Right lobe of liver (tissue), 6 donors: ENCODE measurements around the gene FLYWCH2. TPM values are rescaled to one million over a fixed set of nuclear protein-coding genes. Genes with fewer than 3 reads are reported as not detected.

Source experiments
- ATAC-seq, 4 donors: fragments of 200-7000 bp; cut with Tn5 transposase; one replicate each; pipeline ENCODE4 v1.9.1; 2020; ENCODE audit warnings: mild to moderate bottlenecking in 4 of 4, moderate library complexity in 4 of 4
- DNase-seq, 3 donors: peaks; one replicate each; pipeline ENCODE4 v3.0.0-alpha.2; 2020
- H3K27ac ChIP-seq, 3 donors: fragments of 200-600 bp; one replicate each; pipeline ENCODE4 v1.8.0; 2022
- H3K27me3 ChIP-seq, 2 donors: fragments of 200-600 bp; one replicate each; pipeline ENCODE4 v1.8.0; 2022
- H3K36me3 ChIP-seq, 4 donors: fragments of 200-600 bp; sonication (generic) in 1 of 4; one replicate each; pipeline versions ENCODE4 v1.5.1 to v1.8.0; 2017 to 2022; ENCODE audit warnings: control low read depth in 1 of 4
- H3K4me1 ChIP-seq, 4 donors: fragments of 200-600 bp; sonication (generic) in 1 of 4; one replicate each; pipeline versions ENCODE4 v1.5.1 to v1.8.0; 2017 to 2022; ENCODE audit warnings: control low read depth in 1 of 4
- H3K4me3 ChIP-seq, 3 donors: fragments of 200-600 bp; one replicate each; pipeline ENCODE4 v1.8.0; 2022
- H3K9me3 ChIP-seq, 4 donors: fragments of 200-600 bp; sonication (generic) in 1 of 4; one replicate each; pipeline versions ENCODE4 v1.5.1 to v1.8.0; 2017 to 2022; ENCODE audit warnings: control low read depth in 1 of 4
- POLR2A ChIP-seq: fragments of 450-650 bp; IDR thresholded peaks from one replicate; pipeline ENCODE4 v1.6.1; 2017; ENCODE audit warnings: antibody characterized with exemption, mild to moderate bottlenecking
- WGBS: methylation state at CpG from one replicate; pipeline ENCODE4 v1.1.6; 2018; ENCODE audit warnings: low coverage, low lambda C conversion rate; ENCODE audit not compliant: insufficient coverage; ENCODE audit errors: missing lambda C conversion rate; 5-methylcytosine and 5-hydroxymethylcytosine counted together
- intact Hi-C, 2 donors: fragments of 100-400 bp; cut with DNase I; formaldehyde crosslinking; loops; one replicate each; pipeline versions ENCODE4 v1.11.2 to v1.14.1; 2022
- total RNA-seq, 6 experiments: library from RNA; depleted of rRNA in 2 of 6; stranded (reverse); fragments of >200 nt in 2 of 6; fragmentation: NEBNext Ultra II Directional in 3 of 6; extraction: Animal tissue kit (Norgen Biotek cat#: 25700) in 3 of 6; gene quantifications; one replicate each; pipeline versions ENCODE4 v1.1.0 to v1.2.4, GENCODE V29; 2016 to 2023
- TF ChIP-seq, protein P1 (sequence below), 4 donors: fragments of 200-600 bp in 3 of 4; fragments of 450-650 bp in 1 of 4; IDR thresholded peaks; one replicate each; pipeline versions ENCODE4 v1.5.1 to v1.8.0; 2016 to 2022; ENCODE audit warnings: antibody characterized with exemption in 4 of 4, mild to moderate bottlenecking in 2 of 4
- donor health status: DM: no; HTN: yes; CAD: no.
- donor health status: DM: no; HTN: no; CAD: no.
- donor health status: DM: no; HTN: no; CAD: no.
- donor health status: DM: no; HTN: yes; CAD: no.
- donor health status: DM: no; HTN: yes; CAD: no.

FLYWCH2 gene
- total RNA-seq, 6 experiments from 2014 or later = 3.6 to 18.9 (median 5.6) TPM

DNA sequence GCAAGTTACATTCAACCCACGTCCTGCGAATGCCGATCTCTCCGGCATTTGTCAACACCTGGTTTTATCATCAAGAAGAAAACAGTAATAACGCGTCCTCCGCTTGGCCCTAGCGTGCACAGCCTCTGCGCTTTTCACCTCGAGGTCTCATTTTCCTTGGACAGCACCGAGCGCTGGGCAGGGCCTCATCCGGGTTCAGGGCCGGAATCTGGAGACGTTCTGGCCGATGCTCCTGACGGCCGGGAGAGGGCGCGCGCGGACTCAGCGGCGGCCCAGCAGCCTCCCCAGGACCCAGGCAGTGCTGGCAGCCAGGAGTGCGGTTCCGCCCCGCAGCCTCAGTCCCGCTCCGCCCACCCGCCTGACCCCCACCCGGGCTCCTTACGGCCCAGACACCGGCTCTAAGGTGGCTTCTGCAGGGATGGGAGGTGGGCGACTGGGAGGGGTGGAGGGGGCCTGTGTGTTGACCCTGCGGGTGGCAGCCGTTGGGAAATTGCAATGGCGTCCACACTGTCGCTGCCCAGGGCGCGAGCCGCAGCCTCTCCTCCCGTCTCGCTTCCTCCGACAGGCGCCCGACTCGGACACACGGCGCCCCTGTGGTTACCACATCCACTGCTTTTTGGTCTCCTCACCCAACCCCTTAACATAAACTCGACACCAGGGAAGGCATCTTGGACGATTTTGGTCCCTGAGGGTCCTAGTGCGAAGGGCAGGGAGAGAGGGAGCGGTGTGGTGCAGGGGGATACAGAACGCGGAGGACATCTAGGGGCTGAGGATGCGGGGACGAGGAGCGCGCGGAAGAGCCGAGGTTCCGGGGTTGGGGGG is 21.3 kb downstream of the FLYWCH2 start:
- Histone ChIP-seq H3K27ac (peak overlapping the region; percentile 63 to 82 (median 77)), H3K9me3 (no peaks in the 10 kb centered on the region), H3K27me3 (no peaks in the 10 kb centered on the region), H3K4me3 (peak overlapping the region; percentile 68 to 78 (median 75)), H3K4me1 (peaks cover 0 to 10% (median 0%) of the 10 kb centered on the region in 4 donors), H3K36me3 (no peaks in the 10 kb centered on the region)
- WGBS = 5% methylated on average over 27 of the region's 62 CpGs
- DNase-seq (peak; percentile 85 to 89 (median 88)), ATAC-seq (peak; percentile 63 to 69 (median 68))
- intact Hi-C loops = no loop called here
- TF ChIP-seq, protein P1, sequence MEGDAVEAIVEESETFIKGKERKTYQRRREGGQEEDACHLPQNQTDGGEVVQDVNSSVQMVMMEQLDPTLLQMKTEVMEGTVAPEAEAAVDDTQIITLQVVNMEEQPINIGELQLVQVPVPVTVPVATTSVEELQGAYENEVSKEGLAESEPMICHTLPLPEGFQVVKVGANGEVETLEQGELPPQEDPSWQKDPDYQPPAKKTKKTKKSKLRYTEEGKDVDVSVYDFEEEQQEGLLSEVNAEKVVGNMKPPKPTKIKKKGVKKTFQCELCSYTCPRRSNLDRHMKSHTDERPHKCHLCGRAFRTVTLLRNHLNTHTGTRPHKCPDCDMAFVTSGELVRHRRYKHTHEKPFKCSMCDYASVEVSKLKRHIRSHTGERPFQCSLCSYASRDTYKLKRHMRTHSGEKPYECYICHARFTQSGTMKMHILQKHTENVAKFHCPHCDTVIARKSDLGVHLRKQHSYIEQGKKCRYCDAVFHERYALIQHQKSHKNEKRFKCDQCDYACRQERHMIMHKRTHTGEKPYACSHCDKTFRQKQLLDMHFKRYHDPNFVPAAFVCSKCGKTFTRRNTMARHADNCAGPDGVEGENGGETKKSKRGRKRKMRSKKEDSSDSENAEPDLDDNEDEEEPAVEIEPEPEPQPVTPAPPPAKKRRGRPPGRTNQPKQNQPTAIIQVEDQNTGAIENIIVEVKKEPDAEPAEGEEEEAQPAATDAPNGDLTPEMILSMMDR (IDR thresholded peaks at IDR 0.05) = peak; percentile 82 to 97 (median 96)
- no peak for TF ChIP-seq POLR2A

DNA sequence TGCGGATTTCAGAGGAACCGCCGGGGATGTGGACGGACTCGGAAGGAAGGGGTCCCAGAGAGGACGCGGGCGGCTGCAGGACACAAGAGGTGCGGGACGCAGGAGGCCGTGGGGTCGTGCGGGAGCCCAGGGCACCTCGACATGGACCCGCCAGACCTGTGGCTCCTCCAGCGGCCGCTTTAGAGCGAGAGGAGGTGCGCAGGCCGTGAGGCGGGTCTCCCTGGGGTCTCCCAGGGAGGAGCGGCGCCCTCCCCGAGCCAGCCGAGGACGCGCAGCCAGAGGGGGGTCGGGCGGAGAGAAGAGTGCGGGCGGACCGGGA is 21.9 kb downstream of the FLYWCH2 start:
- Histone ChIP-seq H3K9me3 (no peaks in the 10 kb centered on the region), H3K36me3 (no peaks in the 10 kb centered on the region), H3K4me1 (peaks cover 0 to 10% (median 0%) of the 10 kb centered on the region in 4 donors), H3K27ac (peak overlapping the region; percentile 63 to 82 (median 77)), H3K27me3 (no peaks in the 10 kb centered on the region), H3K4me3 (peak overlapping the region; percentile 68 to 78 (median 75))
- intact Hi-C loops = no loop called here
- 1% methylated on average over 12 of the region's 32 CpGs for WGBS
- ATAC-seq (no peak), DNase-seq (peak in 1 of 3 donors; percentile 72)
- TF ChIP-seq POLR2A = no peak
- TF ChIP-seq, protein P1 (IDR thresholded peaks at IDR 0.05) = no peak

DNA sequence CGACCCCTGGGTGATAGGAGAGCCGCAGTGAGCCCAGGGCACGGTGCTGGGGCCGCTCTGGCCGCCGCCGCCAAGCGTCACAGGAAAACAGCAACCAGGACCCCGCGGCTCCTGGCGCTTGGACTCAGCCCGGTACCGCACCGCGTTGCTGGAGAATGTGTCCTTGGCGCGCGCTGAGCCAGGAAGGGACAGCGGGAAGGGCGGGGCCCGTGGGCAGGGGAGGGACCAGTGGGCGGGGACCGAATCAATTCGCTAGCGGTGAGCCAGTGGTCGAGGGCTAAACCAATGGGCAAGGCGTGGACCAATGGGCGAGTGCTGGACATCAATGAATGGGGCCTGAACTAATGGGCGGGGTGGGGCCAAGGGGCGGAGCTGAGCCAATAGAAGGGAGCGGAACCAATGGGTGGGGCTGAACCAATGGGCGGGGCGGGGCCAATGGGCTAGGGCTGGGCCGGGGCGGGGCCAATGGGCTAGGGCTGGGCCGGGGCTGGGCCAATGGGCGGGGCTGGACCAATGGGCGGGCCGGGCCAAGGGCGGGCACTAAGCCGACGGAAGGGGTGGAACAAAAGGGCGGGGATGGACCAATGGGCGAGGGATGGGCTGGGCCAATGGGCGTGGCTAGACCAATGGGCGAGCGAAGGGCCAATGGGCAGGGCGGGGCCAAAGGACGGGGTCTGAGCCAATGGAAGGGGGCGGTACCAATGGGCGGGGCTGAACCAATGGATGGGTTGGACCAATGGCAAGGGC is 22.4 kb downstream of the FLYWCH2 start:
- H3K9me3 ChIP-seq = no peaks in the 10 kb centered on the region
- TF ChIP-seq, protein P1 (IDR thresholded peaks at IDR 0.05) = no peak
- TF ChIP-seq POLR2A = peak; percentile 95
- peak overlapping the region; percentile 63 to 82 (median 77) for H3K27ac ChIP-seq
- H3K27me3 ChIP-seq = no peaks in the 10 kb centered on the region
- H3K4me1 ChIP-seq = peaks cover 0 to 10% (median 0%) of the 10 kb centered on the region in 4 donors
- DNase-seq (peak; percentile 99), ATAC-seq (peak; percentile 86 to 91 (median 86))
- no peaks in the 10 kb centered on the region for H3K36me3 ChIP-seq
- H3K4me3 ChIP-seq = peak overlapping the region; percentile 68 to 78 (median 75)
- intact Hi-C loops = no loop called here
- under 1% methylated on average over 34 of the region's 51 CpGs for WGBS

DNA sequence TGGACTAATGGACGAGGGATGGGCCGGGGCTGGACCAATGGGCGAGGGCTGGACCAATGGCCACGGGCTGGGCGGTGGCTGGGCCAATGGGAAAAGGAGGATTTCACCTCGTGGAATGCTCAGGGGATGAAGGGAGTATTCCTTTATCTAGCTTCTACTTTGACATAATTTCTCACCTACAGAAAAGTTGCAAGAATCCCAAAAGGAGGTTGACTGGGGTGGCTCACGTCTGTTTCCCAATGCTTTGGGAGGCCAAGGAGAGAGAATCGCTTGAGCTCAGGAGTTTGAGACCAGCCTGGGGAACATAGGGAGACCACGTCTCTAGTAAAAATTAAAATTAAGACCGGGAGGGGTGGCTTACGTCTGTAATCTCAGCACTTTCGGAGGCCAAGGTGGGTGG is 23.0 kb downstream of the FLYWCH2 start:
- no peak for ATAC-seq
- Histone ChIP-seq H3K4me3 (no peak overlapping the region), H3K27me3 (no peaks in the 10 kb centered on the region), H3K36me3 (no peaks in the 10 kb centered on the region), H3K9me3 (no peaks in the 10 kb centered on the region), H3K27ac (no peak overlapping the region), H3K4me1 (peaks cover 0 to 10% (median 0%) of the 10 kb centered on the region in 4 donors)
- intact Hi-C loops = no loop called here
- WGBS = 29% methylated on average over 12 of the region's 12 CpGs
- no peak for DNase-seq
- TF ChIP-seq, protein P1 (IDR thresholded peaks at IDR 0.05) = no peak
- no peak for TF ChIP-seq POLR2A
